Ovary (tissue), 3 donors: Measurements from ENCODE around the gene SLIT1.

Experiments
- POLR2A ChIP-seq: fragments of 450-650 bp; IDR thresholded peaks from one replicate; pipeline ENCODE4 v1.6.1; 2017; ENCODE audit warnings: antibody characterized with exemption, mild to moderate bottlenecking, moderate library complexity
- TF ChIP-seq, protein P1 (sequence below), 3 donors: fragments of 450-650 bp in 2 of 3; fragments of 200-600 bp in 1 of 3; IDR thresholded peaks; one replicate each; pipeline versions ENCODE4 v1.5.1 to v1.8.0; 2016 to 2022; ENCODE audit warnings: antibody characterized with exemption in 3 of 3, mild to moderate bottlenecking in 1 of 3
- donor health status: DM: no; HTN: no; CAD: no.

GRCh38 chr10:97074256-97075145, 111.3 kb downstream of the SLIT1 start:
- TF ChIP-seq, protein P1, sequence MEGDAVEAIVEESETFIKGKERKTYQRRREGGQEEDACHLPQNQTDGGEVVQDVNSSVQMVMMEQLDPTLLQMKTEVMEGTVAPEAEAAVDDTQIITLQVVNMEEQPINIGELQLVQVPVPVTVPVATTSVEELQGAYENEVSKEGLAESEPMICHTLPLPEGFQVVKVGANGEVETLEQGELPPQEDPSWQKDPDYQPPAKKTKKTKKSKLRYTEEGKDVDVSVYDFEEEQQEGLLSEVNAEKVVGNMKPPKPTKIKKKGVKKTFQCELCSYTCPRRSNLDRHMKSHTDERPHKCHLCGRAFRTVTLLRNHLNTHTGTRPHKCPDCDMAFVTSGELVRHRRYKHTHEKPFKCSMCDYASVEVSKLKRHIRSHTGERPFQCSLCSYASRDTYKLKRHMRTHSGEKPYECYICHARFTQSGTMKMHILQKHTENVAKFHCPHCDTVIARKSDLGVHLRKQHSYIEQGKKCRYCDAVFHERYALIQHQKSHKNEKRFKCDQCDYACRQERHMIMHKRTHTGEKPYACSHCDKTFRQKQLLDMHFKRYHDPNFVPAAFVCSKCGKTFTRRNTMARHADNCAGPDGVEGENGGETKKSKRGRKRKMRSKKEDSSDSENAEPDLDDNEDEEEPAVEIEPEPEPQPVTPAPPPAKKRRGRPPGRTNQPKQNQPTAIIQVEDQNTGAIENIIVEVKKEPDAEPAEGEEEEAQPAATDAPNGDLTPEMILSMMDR (IDR thresholded peaks at IDR 0.05) = no peak
- TF ChIP-seq POLR2A = no peak
